Endothelial cell of umbilical vein (primary cell): ENCODE data around the gene ARHGEF38. TPM values are rescaled to one million over a fixed set of nuclear protein-coding genes. Genes with fewer than 3 reads are reported as not detected.

Experiments used
- BruUV-seq: library from RNA; stranded (reverse); fragments of 400-500 nt; replicated peaks from 2 replicates; lab custom pipeline; 2021; lab: Mats Ljungman, UMichigan
- CTCF ChIA-PET: fragments of 300-600, 350-600 bp; sonication (Branson Sonifier 250); formaldehyde crosslinking; loops from one replicate; lab custom pipeline; 2021; ENCODE audit warnings: antibody characterized with exemption, inconsistent platforms; lab: Charles Lee
- POLR2A ChIA-PET: fragments of 300-600, 350-600 bp; sonication (Branson Sonifier 250); formaldehyde crosslinking; loops from one replicate; lab custom pipeline; 2021; ENCODE audit warnings: antibody characterized with exemption, inconsistent platforms; lab: Charles Lee
- DNase-seq: peaks from one replicate; pipeline ENCODE4 v3.0.0-alpha.2; 2011; ENCODE audit warnings: low read depth, low spot score
- FAIRE-seq: peaks from 2 replicates; lab custom pipeline; 2011; peaks lifted over from hg19 to GRCh38; lab: Jason Lieb, UNC
- H2AFZ ChIP-seq: 2 replicates; pipeline ENCODE4 v1.6.0; 2012; ENCODE audit warnings: low read depth, low read length, control low read depth, inconsistent platforms
- H3K27ac ChIP-seq: 2 replicates; pipeline ENCODE4 v1.5.1; 2011; ENCODE audit warnings: low read depth, mild to moderate bottlenecking, control low read depth, low read length, moderate library complexity; ENCODE audit not compliant: insufficient read depth
- H3K27me3 ChIP-seq, 2 experiments: 2 replicates each; pipeline versions ENCODE4 v1.6.0 to v1.6.1; 2011; ENCODE audit warnings: low read length in 2 of 2, mixed read lengths in 1 of 2; ENCODE audit not compliant: control insufficient read depth in 2 of 2, insufficient read depth in 2 of 2
- H3K36me3 ChIP-seq, 2 experiments: 2 replicates in 1 of 2; 3 replicates in 1 of 2; pipeline ENCODE4 v1.5.1; 2011; ENCODE audit warnings: low read length in 2 of 2, mild to moderate bottlenecking in 1 of 2, moderate library complexity in 1 of 2; ENCODE audit not compliant: control insufficient read depth in 2 of 2, insufficient read depth in 2 of 2; ENCODE audit errors: extremely low read depth in 1 of 2
- H3K4me1 ChIP-seq: 3 replicates; pipeline ENCODE4 v1.5.1; 2011; ENCODE audit warnings: mild to moderate bottlenecking, low read length; ENCODE audit not compliant: control insufficient read depth, insufficient read depth; ENCODE audit errors: extremely low read depth
- H3K4me2 ChIP-seq: 2 replicates; pipeline ENCODE4 v1.6.1; 2011; ENCODE audit warnings: low read length, control low read depth, mixed read lengths; ENCODE audit not compliant: insufficient read depth
- H3K4me3 ChIP-seq, 3 experiments: fragments of 200-600 bp in 1 of 3; sonication (generic), shearing (Covaris generic) in 1 of 3; replicated peaks in 1 of 3; 2 replicates each; pipeline ENCODE4 v1.5.1; 2011 to 2016; ENCODE audit warnings: control low read depth in 3 of 3, low read length in 3 of 3, mild to moderate bottlenecking in 2 of 3, inconsistent platforms in 1 of 3, low read depth in 1 of 3, moderate library complexity in 1 of 3; ENCODE audit not compliant: insufficient read depth in 1 of 3
- H3K79me2 ChIP-seq: 2 replicates; pipeline ENCODE4 v1.6.0; 2012; ENCODE audit warnings: low read length, inconsistent platforms; ENCODE audit not compliant: control insufficient read depth, insufficient read depth
- H3K9ac ChIP-seq: replicated peaks from 2 replicates; pipeline ENCODE3; 2011; ENCODE audit warnings: low read length, control low read depth; ENCODE audit not compliant: insufficient read depth; ENCODE audit errors: extremely low read depth
- H3K9me1 ChIP-seq: replicated peaks from 3 replicates; pipeline ENCODE4 v1.6.0; 2011; ENCODE audit warnings: mild to moderate bottlenecking, low read length; ENCODE audit not compliant: control insufficient read depth, insufficient read depth; ENCODE audit errors: extremely low read depth
- H3K9me3 ChIP-seq: replicated peaks from 2 replicates; pipeline ENCODE4 v1.5.1; 2012; ENCODE audit warnings: low read length, inconsistent platforms; ENCODE audit not compliant: control insufficient read depth, insufficient read depth
- H4K20me1 ChIP-seq: replicated peaks from 2 replicates; pipeline ENCODE3; 2011; ENCODE audit warnings: mild to moderate bottlenecking, low read length; ENCODE audit not compliant: control insufficient read depth, insufficient read depth; ENCODE audit errors: extremely low read depth
- FOS ChIP-seq: IDR thresholded peaks from 2 replicates; pipeline ENCODE4 v1.6.1; 2011; ENCODE audit warnings: mild to moderate bottlenecking, low read length, moderate library complexity, borderline replicate concordance; ENCODE audit not compliant: insufficient read depth
- GATA2 ChIP-seq: IDR thresholded peaks from 2 replicates; pipeline ENCODE4 v1.7.0; 2011; ENCODE audit warnings: low read depth, mild to moderate bottlenecking, moderate library complexity, mixed read lengths, low read length; ENCODE audit not compliant: insufficient read length, insufficient read depth
- POLR2A ChIP-seq: IDR thresholded peaks from 2 replicates; pipeline ENCODE4 v1.6.1; 2012; ENCODE audit warnings: low read depth, mild to moderate bottlenecking, control low read depth, low read length
- dilution Hi-C: fragments of 300-500 bp; cut with MboI; formaldehyde crosslinking; loops from one replicate; pipeline ENCODE4 v1.15.0; 2019; ENCODE audit warnings: low sequenced_read_pairs; ENCODE audit not compliant: extremely low pct_ligation_motif_present
- intact Hi-C: fragments of 100-400 bp; cut with micrococcal nuclease; formaldehyde crosslinking; loops from one replicate; pipeline ENCODE4 v1.10.0; 2022
- polyA plus RNA-seq, 4 experiments: library from polyadenylated mRNA; depleted of rRNA in 3 of 4; stranded (reverse) in 3 of 4; unstranded in 1 of 4; fragments of >200 nt; gene quantifications; 2 replicates each; pipeline versions ENCODE4 v1.2.1 to v1.2.3, GENCODE V29; 2011 to 2012; ENCODE audit warnings: missing spikeins in 1 of 4
- total RNA-seq: library from RNA; stranded (reverse); gene quantifications from 2 replicates; pipeline ENCODE4 v1.2.3, GENCODE V29; 2021
- TF ChIP-seq, protein P1 (sequence below): IDR thresholded peaks from 2 replicates; pipeline ENCODE4 v1.6.1; 2011; ENCODE audit not compliant: insufficient read depth, insufficient read length
- TF ChIP-seq, protein P2 (sequence below), 2 donors: IDR thresholded peaks; 1 replicate in 1 of 2; 2 replicates in 1 of 2; pipeline ENCODE4 v1.5.1; 2011; ENCODE audit warnings: low read length in 2 of 2, mild to moderate bottlenecking in 2 of 2, moderate library complexity in 2 of 2, control low read depth in 1 of 2, inconsistent platforms in 1 of 2, low read depth in 1 of 2; ENCODE audit not compliant: insufficient read depth in 1 of 2; ENCODE audit errors: extremely low read depth in 1 of 2

The ARHGEF38 gene
- total and polyA plus RNA-seq, 2 donors (not counting 3 experiments of a cell fraction or from before 2014, with no cell fraction given): not detected

DNA sequence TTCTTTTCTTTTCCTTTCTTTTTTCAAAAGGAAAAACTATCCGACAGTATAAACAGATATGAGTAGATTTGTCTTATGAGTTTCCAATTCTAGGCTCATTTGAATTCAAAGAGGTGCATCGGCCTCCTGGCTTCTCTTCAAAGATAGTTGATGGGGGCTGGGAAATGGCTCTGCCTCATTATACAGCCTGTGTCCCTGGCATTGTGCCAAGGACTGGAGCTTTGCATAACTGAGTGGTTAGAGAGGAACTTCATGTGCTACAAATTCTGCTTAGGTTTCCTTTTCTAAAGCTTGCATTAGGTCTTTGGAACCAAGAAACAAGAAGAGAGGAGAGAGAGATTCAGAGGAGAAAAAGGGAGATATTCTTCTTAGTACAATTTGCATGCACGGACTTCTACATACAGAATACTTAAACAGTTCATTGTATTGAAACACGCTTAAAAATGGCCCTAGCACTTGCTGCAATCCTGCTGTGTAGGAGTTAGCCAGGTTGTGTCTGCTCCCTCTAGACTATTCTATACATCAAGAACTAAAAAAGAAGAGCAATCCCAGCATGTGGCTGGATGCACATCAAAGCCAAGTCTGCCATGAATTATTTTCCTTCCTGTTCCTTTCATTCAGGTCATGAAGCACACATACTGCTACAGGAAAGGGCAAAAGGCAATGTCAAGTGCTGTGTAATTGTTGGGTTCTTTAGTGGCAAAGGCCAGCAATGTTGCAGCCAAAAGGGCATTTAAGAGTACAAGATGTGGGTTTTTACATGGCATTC lies 85.2 kb downstream of the ARHGEF38 start:
- Histone ChIP-seq H3K27me3 (no peaks in the 10 kb centered on the region), H3K4me1 (no peaks in the 10 kb centered on the region), H3K9me1 (no peaks in the 10 kb centered on the region), H3K9ac (no peak overlapping the region), H3K79me2 (no peaks in the 10 kb centered on the region), H3K4me2 (no peak overlapping the region), H4K20me1 (no peaks in the 10 kb centered on the region), H3K27ac (no peak overlapping the region), H3K4me3 (no peak overlapping the region), H2AFZ (no peak overlapping the region), H3K36me3 (no peaks in the 10 kb centered on the region), H3K9me3 (no peaks in the 10 kb centered on the region)
- TF ChIP-seq POLR2A (no peak), GATA2 (no peak), FOS (no peak)
- TF ChIP-seq, protein P1, sequence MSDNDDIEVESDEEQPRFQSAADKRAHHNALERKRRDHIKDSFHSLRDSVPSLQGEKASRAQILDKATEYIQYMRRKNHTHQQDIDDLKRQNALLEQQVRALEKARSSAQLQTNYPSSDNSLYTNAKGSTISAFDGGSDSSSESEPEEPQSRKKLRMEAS: no peak
- TF ChIP-seq, protein P2, sequence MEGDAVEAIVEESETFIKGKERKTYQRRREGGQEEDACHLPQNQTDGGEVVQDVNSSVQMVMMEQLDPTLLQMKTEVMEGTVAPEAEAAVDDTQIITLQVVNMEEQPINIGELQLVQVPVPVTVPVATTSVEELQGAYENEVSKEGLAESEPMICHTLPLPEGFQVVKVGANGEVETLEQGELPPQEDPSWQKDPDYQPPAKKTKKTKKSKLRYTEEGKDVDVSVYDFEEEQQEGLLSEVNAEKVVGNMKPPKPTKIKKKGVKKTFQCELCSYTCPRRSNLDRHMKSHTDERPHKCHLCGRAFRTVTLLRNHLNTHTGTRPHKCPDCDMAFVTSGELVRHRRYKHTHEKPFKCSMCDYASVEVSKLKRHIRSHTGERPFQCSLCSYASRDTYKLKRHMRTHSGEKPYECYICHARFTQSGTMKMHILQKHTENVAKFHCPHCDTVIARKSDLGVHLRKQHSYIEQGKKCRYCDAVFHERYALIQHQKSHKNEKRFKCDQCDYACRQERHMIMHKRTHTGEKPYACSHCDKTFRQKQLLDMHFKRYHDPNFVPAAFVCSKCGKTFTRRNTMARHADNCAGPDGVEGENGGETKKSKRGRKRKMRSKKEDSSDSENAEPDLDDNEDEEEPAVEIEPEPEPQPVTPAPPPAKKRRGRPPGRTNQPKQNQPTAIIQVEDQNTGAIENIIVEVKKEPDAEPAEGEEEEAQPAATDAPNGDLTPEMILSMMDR (IDR thresholded peaks at IDR 0.05; ENCODE audit: extremely low read depth in 1 of 2, insufficient read depth in 1 of 2, low read depth in 1 of 2, low read length in 2 of 2): no peak
- intact Hi-C loops (no loop called here), dilution Hi-C loops (no loop called here)
- DNase-seq (peak; percentile 9), FAIRE-seq (no peak)
- POLR2A ChIA-PET: no interaction called here
- BruUV-seq: no TSS peak
- CTCF ChIA-PET: no interaction called here
